Activated CD4-positive, alpha-beta T cell treated with anti-CD3 and anti-CD28 coated beads for 1 hour (primary cell): ENCODE results near the gene CILP.
"Not testable (repeated sequence)": the region's sequence is repeated elsewhere in the genome, so short reads cannot be mapped to it uniquely, and the experiment has no call there.

Experiments used
- DNase-seq: peaks from one replicate; pipeline ENCODE4 v3.0.0-alpha.2; 2020

CILP gene

DNA sequence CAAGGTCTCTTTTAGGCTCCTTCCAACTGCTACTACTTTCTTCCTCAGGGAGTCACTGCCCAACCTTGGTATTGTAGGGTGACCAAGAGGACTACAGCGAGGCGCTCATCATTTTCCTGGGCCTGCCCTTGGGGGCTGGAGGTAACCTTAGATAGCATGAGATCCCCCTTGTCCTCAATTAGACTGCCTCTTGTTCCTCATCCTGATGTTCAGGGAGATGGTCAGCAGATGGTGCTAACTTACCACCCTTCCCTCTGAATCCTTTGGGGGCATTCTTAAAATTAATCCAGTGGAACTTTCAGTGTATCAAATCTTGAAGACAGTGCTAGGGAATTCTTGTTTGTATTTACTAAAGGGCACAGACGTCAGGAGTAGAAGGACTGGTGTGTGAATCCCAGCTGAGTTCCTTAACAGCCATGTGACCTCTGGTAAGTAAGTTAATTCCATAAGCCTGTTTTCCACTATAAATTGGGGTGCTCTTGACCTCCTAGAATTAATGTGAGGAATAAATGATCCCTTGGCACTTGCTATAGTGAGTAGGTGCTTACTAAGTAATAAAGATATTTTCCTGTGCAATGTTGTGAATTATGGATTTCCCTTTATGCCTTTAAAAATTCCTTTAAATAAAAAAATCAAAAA is 22.1 kb downstream of the CILP start:
- DNase-seq = no peak

- DNase-seq = not testable (repeated sequence)
Observed at GRCh38 chr15:65188472-65188871, 22.8 kb downstream of the CILP start.

GRCh38 chr15:65184868-65185717 is 26.2 kb downstream of the CILP start, which contains the start of gene CLPX:
CLPX (minus strand) TSS chr15:65185342; CDS start chr15:65185153, 189 bp downstream.
- DNase-seq = peak; percentile 86

DNA sequence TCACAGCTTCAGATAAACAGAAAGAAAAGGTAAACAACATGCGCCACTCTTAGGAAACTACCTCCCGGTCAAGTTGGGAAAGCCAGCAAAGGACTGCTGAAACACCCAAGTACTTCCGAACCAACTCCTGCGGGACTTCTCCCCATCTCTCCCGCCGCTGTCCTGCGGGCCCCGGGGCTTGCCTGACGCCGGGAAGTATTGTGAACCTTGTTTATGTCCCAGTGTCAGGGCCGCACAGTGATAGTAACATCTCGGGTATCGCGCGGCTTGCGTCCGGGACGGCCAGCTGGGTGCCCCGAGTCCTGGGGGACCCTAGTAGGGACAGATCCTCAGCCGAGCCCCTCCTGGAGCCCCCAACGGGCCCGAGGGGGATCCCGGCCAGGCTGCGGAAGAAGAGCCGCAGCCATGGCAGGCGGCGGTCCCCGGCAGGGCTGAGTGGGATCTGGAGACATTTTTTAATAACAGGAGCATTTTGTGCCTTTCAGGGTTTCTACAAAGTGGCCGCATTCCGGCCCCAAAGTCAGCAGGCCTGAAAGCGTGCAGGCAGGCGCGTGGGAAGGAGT is 26.9 kb downstream of the CILP start:
- DNase-seq = no peak

DNA sequence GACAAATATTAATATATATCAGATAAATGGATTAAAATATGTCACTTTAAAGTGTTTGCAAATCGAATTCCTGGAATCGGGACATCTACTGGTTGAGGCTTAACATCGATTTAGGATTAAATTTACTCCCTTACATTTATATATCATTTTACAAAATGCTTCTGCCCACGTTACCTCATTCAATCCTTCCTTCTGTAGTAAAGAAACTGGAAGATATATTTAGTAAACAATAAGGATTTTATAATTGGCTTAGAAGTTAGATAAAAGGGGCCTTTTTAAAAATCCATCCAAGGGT is 27.5 kb downstream of the CILP start:
- no peak for DNase-seq

GRCh38 chr15:65182538-65182937 is 28.7 kb downstream of the CILP start:
- DNase-seq = no peak

GRCh38 chr15:65181582-65182353 is 29.5 kb downstream of the CILP start:
- DNase-seq = not testable (repeated sequence)

DNA sequence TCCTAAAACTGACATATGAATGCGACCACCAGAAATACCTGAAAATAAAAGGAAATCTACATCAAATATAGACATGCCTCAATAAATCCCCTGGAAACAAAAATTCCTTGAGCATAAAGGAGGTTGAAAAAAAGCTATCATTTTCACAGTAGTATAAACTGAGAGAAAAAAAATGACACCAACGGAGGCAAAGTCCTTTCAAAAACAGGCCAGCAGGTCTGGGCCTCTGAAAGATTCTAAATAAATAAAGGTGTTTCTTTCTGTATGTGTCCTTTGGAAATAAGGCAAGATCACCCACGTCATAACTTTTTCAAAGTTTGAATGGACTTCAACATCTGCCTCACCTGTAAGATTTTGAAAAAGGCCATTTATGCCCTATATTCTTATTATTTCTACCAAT is 31.1 kb downstream of the CILP start:
- no peak for DNase-seq

GRCh38 chr15:65177901-65178300 is 33.4 kb downstream of the CILP start:
- DNase-seq = no peak

DNA sequence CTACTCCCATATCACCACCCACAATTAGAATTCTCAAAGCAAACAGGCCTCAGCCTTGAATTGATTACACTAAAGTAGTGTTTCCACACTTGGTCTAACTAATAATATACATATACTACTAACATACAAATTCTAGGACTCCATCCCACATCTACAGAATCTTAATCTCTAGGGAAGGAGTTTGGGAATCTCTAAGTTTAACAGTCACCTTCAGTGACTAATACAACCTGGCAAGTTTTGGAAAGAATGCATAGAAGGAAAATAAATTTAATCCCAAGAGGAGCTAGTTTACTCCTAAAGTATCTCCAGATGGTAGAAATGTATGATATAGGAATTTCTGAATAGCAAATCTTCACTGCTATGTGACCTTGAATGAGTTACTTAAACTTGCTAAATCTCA is 35.2 kb downstream of the CILP start:
- DNase-seq = no peak

GRCh38 chr15:65175511-65175910 is 35.8 kb downstream of the CILP start:
- DNase-seq = no peak

DNA sequence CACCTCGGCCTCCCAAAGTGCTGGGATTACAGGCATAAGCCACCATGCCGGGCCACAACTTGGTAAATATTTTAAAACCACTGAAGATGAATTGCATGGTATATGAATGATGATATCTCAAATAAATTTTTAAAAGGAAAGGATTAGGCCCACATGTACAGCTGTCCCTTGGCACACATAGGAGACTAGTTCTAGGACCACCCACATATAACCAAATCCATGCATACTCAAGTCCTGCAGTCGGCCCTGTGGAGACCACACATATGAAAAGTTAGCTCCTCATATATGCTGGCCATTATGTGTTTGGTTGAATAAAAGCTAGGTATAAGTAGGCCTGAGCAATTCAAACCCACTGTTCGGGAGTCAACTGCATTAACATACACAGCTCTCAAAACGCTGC is 36.8 kb downstream of the CILP start:
- no peak for DNase-seq

GRCh38 chr15:65172531-65172930 is 38.7 kb downstream of the CILP start:
- no peak for DNase-seq

DNA sequence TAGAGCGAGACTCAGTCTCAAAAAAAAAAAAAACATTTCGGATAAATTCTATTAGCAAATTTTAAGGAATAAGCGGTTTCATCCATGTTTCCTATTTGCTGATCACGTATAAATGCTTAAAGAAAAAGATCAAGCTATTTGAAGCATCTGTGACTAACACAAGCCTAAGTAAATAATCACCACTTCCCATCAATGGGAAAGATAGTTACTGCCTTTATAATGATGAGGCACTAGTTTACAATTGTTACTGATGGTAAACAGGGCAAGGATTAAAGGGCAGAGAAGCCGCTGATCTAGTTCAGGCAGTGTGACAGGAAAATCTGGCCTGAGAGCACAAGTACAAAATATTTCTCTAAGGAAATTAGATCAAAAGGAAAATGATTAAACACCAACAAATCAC is 39.8 kb downstream of the CILP start:
- DNase-seq = no peak

DNA sequence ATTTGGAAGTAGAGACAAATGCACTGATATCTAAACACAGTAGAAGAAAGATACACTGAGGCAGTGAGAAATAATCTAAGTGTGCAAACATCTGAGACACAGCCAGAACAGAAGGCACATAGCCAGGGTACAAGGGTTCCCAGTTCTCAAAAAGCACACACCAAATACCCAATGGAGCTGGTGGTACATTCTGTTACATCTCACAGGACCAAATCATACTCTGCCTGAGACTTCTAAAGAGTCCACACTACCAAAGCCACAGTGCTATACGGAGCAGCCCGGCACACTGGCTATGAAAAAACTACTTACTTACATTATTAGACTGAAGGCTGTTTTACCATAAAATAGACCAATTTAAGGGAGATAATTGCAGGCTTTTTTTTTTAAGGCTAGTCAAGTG is 45.4 kb downstream of the CILP start:
- DNase-seq = no peak

DNA sequence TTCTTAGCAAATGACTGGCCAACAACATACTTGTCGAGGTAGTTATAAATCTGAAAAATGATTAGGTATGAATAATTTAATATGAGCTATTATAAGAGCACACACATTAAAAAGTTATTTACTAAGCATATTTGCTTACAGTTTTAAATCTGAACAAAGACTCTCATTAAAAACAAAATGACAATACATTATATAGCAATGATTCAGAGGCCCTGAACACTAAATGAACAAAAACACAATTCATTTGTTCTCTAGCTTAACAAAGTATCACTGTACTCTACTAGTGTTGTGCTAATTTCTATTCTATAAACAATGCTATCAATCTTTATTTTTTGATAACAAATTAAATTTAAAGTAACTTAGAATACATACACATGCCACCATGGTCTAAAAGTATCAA is 47.1 kb downstream of the CILP start:
- DNase-seq = no peak

GRCh38 chr15:65163041-65163440 is 48.2 kb downstream of the CILP start:
- DNase-seq = no peak

GRCh38 chr15:65156692-65157091 is 54.6 kb downstream of the CILP start:
- DNase-seq = no peak

DNA sequence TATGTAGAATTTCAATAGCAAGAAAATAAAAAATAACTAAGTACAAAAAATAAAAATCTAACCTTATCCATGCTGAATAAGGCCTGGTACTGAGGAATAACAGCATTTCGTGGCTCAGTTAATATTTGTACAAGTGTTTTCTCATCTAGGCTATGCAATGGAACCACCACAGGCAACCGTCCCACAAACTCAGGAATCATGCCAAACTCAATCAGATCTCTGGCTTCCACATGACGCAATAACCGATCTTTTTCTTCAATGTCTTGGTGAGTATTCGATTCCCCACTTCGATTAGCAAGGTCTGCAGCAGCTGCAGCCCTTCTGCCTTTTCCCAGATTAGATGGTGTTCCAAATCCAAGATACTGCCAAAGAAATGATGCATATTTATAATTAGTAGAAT is 56.6 kb downstream of the CILP start:
- no peak for DNase-seq

GRCh38 chr15:65147902-65148301 is 63.4 kb downstream of the CILP start:
- no peak for DNase-seq

- DNase-seq = no peak
Observed at GRCh38 chr15:65146438-65146837, 64.8 kb downstream of the CILP start.
